ENCODE measurements around the gene SMIM20.

The SMIM20 gene

DNA sequence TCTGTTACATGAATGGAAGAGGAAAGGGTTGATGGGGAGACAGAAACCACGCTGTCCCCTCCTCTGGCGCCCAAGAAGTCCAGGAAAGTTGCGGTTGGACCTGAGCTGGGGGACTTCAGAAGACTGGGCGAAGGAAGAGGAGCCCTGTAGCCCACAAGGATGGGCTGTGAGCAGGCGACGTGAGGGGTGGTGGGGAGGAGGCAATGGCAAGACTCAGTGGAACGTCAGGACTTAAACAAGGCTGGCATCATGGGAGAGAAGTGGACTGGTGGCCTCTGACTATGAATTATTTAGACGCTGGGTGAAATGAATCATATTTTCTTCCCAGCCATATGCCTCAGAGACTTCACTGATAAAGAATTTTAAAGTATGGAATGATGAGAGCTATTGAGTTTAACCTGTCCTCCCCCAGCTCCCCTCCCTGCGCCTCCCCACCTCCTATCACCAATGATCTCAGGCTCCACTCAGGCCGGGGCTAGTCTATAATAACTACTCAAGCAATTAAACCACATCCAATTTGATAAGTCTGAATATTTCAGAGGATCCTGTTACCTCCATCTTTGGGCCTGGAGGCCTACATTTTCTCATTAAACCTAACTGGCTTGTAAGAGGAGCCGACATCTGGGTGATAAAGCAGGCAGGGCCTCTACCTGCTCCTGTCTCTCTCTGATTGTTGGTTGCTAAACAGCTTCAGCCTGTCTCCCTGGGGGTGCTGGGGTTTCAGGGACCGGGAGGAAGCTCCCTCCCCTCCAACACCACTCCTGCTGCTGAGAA is 63.6 kb downstream of the SMIM20 start:
- no peaks in the 10 kb centered on the region for H3K9me3 ChIP-seq (ENCODE audit: control insufficient read depth, insufficient read depth, low read length)
- no peak overlapping the region for H3K27ac ChIP-seq (ENCODE audit: low read depth, low read length)
- H3K4me3 ChIP-seq (ENCODE audit: low read depth, low read length), result no peak overlapping the region

DNA sequence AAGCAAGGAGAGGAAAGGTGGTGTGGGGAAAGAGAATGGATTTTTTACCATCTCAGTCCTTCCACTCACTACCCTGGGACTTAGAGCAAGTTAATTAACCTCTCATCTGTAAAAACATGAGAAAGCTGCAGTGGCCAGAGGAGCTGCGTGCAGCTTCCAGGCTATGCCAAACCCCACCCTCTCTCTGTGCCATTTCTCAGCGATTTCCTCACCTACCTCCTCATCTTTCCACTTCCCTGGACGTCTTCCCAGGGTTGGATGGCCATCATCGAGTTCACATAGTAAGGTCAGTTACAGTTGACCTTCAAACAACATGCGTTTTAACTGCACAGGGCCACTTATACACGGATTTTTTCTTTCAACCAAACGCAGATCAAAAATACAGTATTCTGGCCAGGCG is 64.3 kb downstream of the SMIM20 start:
- Histone ChIP-seq H3K27me3 (ENCODE audit: control insufficient read depth, insufficient read depth, low read length) (no peaks in the 10 kb centered on the region), H3K27ac (ENCODE audit: low read depth, low read length) (no peak overlapping the region), H3K9me3 (ENCODE audit: control insufficient read depth, insufficient read depth, low read length) (no peaks in the 10 kb centered on the region)

More for the DNA sequence above, 63.6 kb downstream of the SMIM20 start:
- no peaks in the 10 kb centered on the region for H3K27me3 ChIP-seq (ENCODE audit: control insufficient read depth, insufficient read depth, low read length)
- no peaks in the 10 kb centered on the region for H3K36me3 ChIP-seq (ENCODE audit: control insufficient read depth, insufficient read depth, low read length)
- peaks cover 11% of the 10 kb centered on the region for H3K4me1 ChIP-seq (ENCODE audit: control insufficient read depth, insufficient read depth, low read length)
- no peak overlapping the region for H3K9ac ChIP-seq (ENCODE audit: low read depth, low read length)

More for the DNA sequence above, 64.3 kb downstream of the SMIM20 start:
- Histone ChIP-seq H3K9ac (ENCODE audit: low read depth, low read length) (no peak overlapping the region), H3K36me3 (ENCODE audit: control insufficient read depth, insufficient read depth, low read length) (no peaks in the 10 kb centered on the region), H3K4me3 (ENCODE audit: low read depth, low read length) (no peak overlapping the region), H3K4me1 (ENCODE audit: control insufficient read depth, insufficient read depth, low read length) (peaks cover 11% of the 10 kb centered on the region)
